Neutrophil (primary cell): ENCODE measurements around the gene TGFB2.

Experiments
- H3K27ac ChIP-seq: fragments of 200-600 bp; sonication (generic); 2 replicates; pipeline ENCODE4 v1.5.1; 2016; ENCODE audit warnings: mild to moderate bottlenecking, moderate library complexity
- H3K27me3 ChIP-seq: fragments of 200-600 bp; sonication (generic); 2 replicates; pipeline ENCODE4 v1.6.0; 2016; ENCODE audit warnings: mild to moderate bottlenecking
- H3K36me3 ChIP-seq: fragments of 200-600 bp; sonication (generic); 2 replicates; pipeline ENCODE4 v1.5.1; 2017
- H3K4me1 ChIP-seq, 2 experiments: fragments of 200-600 bp in 1 of 2; sonication (generic) in 1 of 2; 1 replicate in 1 of 2; 2 replicates in 1 of 2; pipeline versions ENCODE4 v1.5.1 to v1.6.1; 2013 to 2016; ENCODE audit warnings: low read depth in 1 of 2, low read length in 1 of 2, mild to moderate bottlenecking in 1 of 2, moderate library complexity in 1 of 2; ENCODE audit not compliant: control insufficient read depth in 1 of 2, insufficient read depth in 1 of 2
- H3K4me3 ChIP-seq, 2 experiments: fragments of 200-600 bp in 1 of 2; sonication (generic) in 1 of 2; 1 replicate in 1 of 2; 2 replicates in 1 of 2; pipeline ENCODE4 v1.5.1; 2013 to 2016; ENCODE audit warnings: low read depth in 1 of 2, low read length in 1 of 2, mild to moderate bottlenecking in 1 of 2, moderate library complexity in 1 of 2
- H3K9me3 ChIP-seq: fragments of 200-600 bp; sonication (generic); 2 replicates; pipeline ENCODE4 v1.5.1; 2016
- TF ChIP-seq, protein P1 (sequence below): fragments of 200-600 bp; sonication (generic); IDR thresholded peaks from 2 replicates; pipeline ENCODE4 v1.5.1; 2016; ENCODE audit warnings: antibody characterized with exemption

The TGFB2 gene

DNA sequence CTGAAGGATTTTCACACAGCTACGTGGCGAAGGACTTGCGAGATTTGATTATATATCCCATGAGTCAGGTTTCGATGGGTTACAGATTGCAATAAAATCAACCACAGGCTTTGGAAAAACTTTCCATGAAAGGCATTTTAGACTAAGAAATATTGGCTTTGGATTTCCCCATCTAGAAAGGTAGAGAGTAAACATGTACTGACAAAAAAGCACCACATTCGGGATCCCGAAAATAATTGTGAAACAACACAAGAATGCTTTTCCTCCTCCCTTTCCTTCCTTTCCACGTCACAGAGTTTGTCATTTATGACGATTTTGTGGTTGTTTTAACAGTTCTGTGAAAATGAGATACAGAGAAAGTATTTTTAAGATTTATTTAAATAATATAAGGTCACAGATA, 38.5 kb downstream of the TGFB2 start:
- TF ChIP-seq, protein P1, sequence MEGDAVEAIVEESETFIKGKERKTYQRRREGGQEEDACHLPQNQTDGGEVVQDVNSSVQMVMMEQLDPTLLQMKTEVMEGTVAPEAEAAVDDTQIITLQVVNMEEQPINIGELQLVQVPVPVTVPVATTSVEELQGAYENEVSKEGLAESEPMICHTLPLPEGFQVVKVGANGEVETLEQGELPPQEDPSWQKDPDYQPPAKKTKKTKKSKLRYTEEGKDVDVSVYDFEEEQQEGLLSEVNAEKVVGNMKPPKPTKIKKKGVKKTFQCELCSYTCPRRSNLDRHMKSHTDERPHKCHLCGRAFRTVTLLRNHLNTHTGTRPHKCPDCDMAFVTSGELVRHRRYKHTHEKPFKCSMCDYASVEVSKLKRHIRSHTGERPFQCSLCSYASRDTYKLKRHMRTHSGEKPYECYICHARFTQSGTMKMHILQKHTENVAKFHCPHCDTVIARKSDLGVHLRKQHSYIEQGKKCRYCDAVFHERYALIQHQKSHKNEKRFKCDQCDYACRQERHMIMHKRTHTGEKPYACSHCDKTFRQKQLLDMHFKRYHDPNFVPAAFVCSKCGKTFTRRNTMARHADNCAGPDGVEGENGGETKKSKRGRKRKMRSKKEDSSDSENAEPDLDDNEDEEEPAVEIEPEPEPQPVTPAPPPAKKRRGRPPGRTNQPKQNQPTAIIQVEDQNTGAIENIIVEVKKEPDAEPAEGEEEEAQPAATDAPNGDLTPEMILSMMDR: no peak
- H3K36me3 ChIP-seq: no peaks in the 10 kb centered on the region
- H3K27ac ChIP-seq: no peak overlapping the region
- H3K9me3 ChIP-seq: no peaks in the 10 kb centered on the region
- peaks cover 19% of the 10 kb centered on the region for H3K27me3 ChIP-seq
- no peaks in the 10 kb centered on the region for H3K4me1 ChIP-seq
- no peak overlapping the region for H3K4me3 ChIP-seq

DNA sequence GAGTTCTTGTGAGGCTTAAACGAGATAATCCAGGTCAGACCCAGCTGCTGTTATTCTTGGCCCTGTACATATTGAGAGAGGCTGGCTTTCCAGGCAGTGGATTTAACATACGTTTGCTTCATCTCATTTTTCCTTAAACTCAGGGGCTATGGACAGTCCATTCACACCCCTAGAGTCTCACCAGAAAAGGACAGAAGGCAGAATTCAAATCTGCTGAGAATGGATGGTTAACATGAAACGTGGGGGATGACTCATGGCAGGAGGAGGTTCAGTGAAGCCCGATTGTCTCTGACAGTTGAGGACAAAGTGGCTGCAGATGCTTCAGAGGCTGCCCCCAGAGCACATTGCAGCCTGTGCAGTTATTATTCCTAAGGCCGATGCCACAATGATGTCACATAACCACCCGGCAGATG, 39.5 kb downstream of the TGFB2 start:
- no peak overlapping the region for H3K27ac ChIP-seq
- TF ChIP-seq, protein P1: no peak
- H3K27me3 ChIP-seq: peaks cover 19% of the 10 kb centered on the region

DNA sequence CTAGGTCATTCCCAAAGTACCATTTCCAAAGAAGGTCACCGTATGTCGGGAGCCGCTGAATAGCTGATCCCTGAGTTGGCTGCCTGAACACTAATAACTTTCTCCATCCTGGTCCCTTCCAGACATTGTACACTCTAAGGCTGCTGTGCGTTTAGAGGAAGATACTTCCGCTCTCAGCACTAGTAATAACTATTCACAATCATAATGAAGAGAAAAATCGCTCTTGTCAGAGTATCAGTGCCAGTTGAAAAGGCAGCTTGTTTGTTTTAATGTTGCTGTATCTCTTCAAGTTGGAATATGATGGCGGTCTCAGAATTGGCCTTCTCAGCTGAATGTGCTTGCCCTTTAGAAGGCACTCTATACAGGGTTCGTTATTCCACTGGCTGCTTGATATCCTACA, 43.5 kb downstream of the TGFB2 start:
- Histone ChIP-seq H3K27me3 (peaks cover 14% of the 10 kb centered on the region), H3K27ac (no peak overlapping the region), H3K9me3 (no peaks in the 10 kb centered on the region), H3K36me3 (no peaks in the 10 kb centered on the region), H3K4me3 (no peak overlapping the region), H3K4me1 (no peaks in the 10 kb centered on the region)
- TF ChIP-seq, protein P1: no peak

More for the DNA sequence above, 39.5 kb downstream of the TGFB2 start:
- H3K4me3 ChIP-seq: no peak overlapping the region
- no peaks in the 10 kb centered on the region for H3K4me1 ChIP-seq
- H3K36me3 ChIP-seq: no peaks in the 10 kb centered on the region
- H3K9me3 ChIP-seq: no peaks in the 10 kb centered on the region

DNA sequence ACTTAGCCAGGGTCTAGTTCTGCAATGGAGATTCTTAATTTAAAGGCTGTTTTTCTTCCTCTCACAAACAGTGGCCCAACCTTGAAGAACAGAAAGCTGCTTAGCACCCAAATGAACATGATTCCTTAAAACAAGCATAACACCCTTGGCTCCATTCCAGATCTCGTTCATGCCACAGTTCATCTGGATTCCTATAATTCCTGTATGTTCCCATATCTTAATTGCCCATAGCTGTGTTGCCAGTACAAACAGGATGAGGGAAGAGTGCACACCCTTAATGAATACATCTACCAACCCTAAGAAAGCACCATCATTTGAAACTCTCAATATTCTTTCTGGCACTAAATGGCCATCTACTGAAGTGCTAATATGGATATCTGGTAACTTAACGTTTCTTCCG, 45.5 kb downstream of the TGFB2 start:
- TF ChIP-seq, protein P1: no peak
- H3K27me3 ChIP-seq: no peaks in the 10 kb centered on the region
- H3K4me3 ChIP-seq: no peak overlapping the region
- no peaks in the 10 kb centered on the region for H3K4me1 ChIP-seq
- no peaks in the 10 kb centered on the region for H3K9me3 ChIP-seq
- H3K27ac ChIP-seq: no peak overlapping the region
- H3K36me3 ChIP-seq: no peaks in the 10 kb centered on the region

DNA sequence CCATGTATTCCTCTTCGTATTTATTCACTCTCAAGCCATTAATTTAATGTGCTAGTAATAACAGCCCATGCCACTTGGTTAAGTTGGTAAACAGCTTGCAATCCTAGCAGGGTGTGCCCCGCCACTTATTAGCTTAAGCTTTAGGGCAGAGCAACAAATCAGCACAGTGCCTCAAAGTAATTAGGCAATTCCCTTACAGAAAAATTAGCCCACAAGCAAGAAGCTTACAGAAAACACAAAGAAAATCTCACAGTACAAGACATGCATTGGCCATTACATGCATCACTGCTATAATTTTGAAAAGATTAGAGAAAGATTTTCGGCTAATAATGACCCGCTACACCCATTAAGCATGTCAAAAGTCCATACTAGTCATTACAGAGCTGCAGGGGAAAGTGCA, 47.6 kb downstream of the TGFB2 start:
- TF ChIP-seq, protein P1: no peak
- Histone ChIP-seq H3K27ac (no peak overlapping the region), H3K9me3 (no peaks in the 10 kb centered on the region), H3K27me3 (no peaks in the 10 kb centered on the region), H3K4me3 (no peak overlapping the region), H3K4me1 (no peaks in the 10 kb centered on the region), H3K36me3 (no peaks in the 10 kb centered on the region)

DNA sequence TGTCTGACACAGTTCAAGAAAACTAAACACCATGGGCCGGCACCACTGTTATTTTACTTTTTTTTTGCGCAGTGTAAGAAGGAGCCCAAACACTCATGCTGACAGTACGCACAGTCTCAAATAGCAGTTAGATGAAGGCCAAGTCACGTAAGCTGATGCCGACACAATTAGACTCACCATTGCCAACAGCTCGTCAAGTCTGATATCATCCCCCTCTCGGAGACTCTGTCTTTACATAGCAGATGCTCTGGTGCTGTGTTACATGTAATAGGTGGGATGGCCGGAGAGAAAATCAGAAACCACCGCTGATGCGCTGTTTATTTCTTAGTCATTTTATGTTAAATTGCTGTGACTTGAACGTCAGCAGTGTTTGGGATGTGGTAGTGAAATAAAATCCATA, 49.3 kb downstream of the TGFB2 start:
- TF ChIP-seq, protein P1: no peak
- no peaks in the 10 kb centered on the region for H3K4me1 ChIP-seq

More for the DNA sequence above, 49.3 kb downstream of the TGFB2 start:
- Histone ChIP-seq H3K27ac (no peak overlapping the region), H3K27me3 (no peaks in the 10 kb centered on the region), H3K36me3 (no peaks in the 10 kb centered on the region), H3K4me3 (no peak overlapping the region), H3K9me3 (no peaks in the 10 kb centered on the region)
